GM12878 (cell line): ENCODE results near the gene HMG20B. TPM values are rescaled to one million over a fixed set of nuclear protein-coding genes. Genes with fewer than 3 reads are reported as not detected.

ENCODE experiments used
- ATAC-seq: fragments of 200-7000 bp; cut with Tn5 transposase; 3 replicates; pipeline ENCODE4 v1.9.1; 2020; ENCODE audit warnings: mild to moderate bottlenecking, moderate library complexity
- BruUV-seq: library from RNA; stranded (reverse); fragments of 400-500 nt; replicated peaks from 2 replicates; lab custom pipeline; 2021; lab: Mats Ljungman, UMichigan
- CTCF ChIA-PET: fragments of 300-600 bp; sonication (Branson Sonifier 250); formaldehyde crosslinking; extraction: SDS; loops from one replicate; lab custom pipeline; 2021; ENCODE audit warnings: inconsistent platforms; lab: Yijun Ruan, JAX
- POLR2A ChIA-PET: fragments of 350-600 bp; formaldehyde crosslinking; extraction: SDS; loops from one replicate; lab custom pipeline; 2021; ENCODE audit warnings: inconsistent platforms; lab: Charles Lee
- RAD21 ChIA-PET: fragments of 300-600 bp; sonication (Branson Sonifier 250); formaldehyde crosslinking; loops from one replicate; lab custom pipeline; 2023; ENCODE audit warnings: antibody characterized with exemption; ENCODE audit not compliant: unreplicated experiment; lab: Charles Lee
- SMC1A ChIA-PET: fragments of 300-600 bp; sonication (Branson Sonifier 250); formaldehyde crosslinking; loops from one replicate; lab custom pipeline; 2023; ENCODE audit not compliant: unreplicated experiment, uncharacterized antibody; lab: Charles Lee
- DNase-seq: peaks from one replicate; pipeline ENCODE4 v3.0.0-alpha.2; 2011; ENCODE audit warnings: low read depth, low spot score
- FAIRE-seq: peaks from 3 replicates; lab custom pipeline; 2011; peaks lifted over from hg19 to GRCh38; lab: Jason Lieb, UNC
- H2AFZ ChIP-seq: 2 replicates; pipeline ENCODE4 v1.6.0; 2011; ENCODE audit warnings: low read depth, low read length, control low read depth; ENCODE audit not compliant: control insufficient read depth
- H3K27ac ChIP-seq: 2 replicates; pipeline ENCODE4 v1.5.1; 2011; ENCODE audit warnings: control low read depth; ENCODE audit not compliant: control insufficient read depth, insufficient read depth
- H3K27me3 ChIP-seq, 2 experiments: replicated peaks in 1 of 2; 2 replicates each; pipeline versions ENCODE4 v1.6.0 to v1.6.1; 2011; ENCODE audit warnings: low read length in 1 of 2; ENCODE audit not compliant: control insufficient read depth in 2 of 2, insufficient read depth in 2 of 2
- H3K36me3 ChIP-seq, 2 experiments: 2 replicates each; pipeline ENCODE4 v1.5.1; 2011; ENCODE audit warnings: low read length in 1 of 2; ENCODE audit not compliant: control insufficient read depth in 2 of 2, insufficient read depth in 2 of 2
- H3K4me1 ChIP-seq: 2 replicates; pipeline ENCODE4 v1.6.1; 2011; ENCODE audit warnings: mild to moderate bottlenecking, low read length, moderate library complexity, mixed read lengths; ENCODE audit not compliant: control insufficient read depth, insufficient read depth
- H3K4me2 ChIP-seq: 2 replicates; pipeline ENCODE4 v1.6.0; 2011; ENCODE audit warnings: control low read depth; ENCODE audit not compliant: control insufficient read depth, insufficient read depth
- H3K4me3 ChIP-seq: fragments of 200-600 bp; sonication (generic); 2 replicates; pipeline ENCODE4 v1.5.1; 2016
- H3K79me2 ChIP-seq: 2 replicates; pipeline ENCODE4 v1.6.0; 2011; ENCODE audit warnings: low read length; ENCODE audit not compliant: control insufficient read depth, insufficient read depth
- H3K9ac ChIP-seq: 2 replicates; pipeline ENCODE4 v1.8.0; 2011; ENCODE audit warnings: low read length, control low read depth, mixed read lengths; ENCODE audit not compliant: control insufficient read depth, insufficient read depth
- H3K9me3 ChIP-seq: replicated peaks from 3 replicates; pipeline ENCODE4 v1.5.1; 2011; ENCODE audit warnings: mild to moderate bottlenecking, low read length; ENCODE audit not compliant: control insufficient read depth, insufficient read depth
- H4K20me1 ChIP-seq: 2 replicates; pipeline ENCODE4 v1.6.0; 2011; ENCODE audit not compliant: control insufficient read depth, insufficient read depth
- BHLHE40 ChIP-seq, 2 experiments: fragments of 450-650 bp in 1 of 2; IDR thresholded peaks; 2 replicates each; pipeline ENCODE4 v1.6.1; 2011 to 2017; ENCODE audit warnings: low read depth in 2 of 2, borderline replicate concordance in 1 of 2, improper control_type of control experiment in 1 of 2, low read length in 1 of 2, mild to moderate bottlenecking in 1 of 2
- HDAC2 ChIP-seq: fragments of 200-600 bp; sonication (generic); IDR thresholded peaks from 2 replicates; pipeline ENCODE4 v1.6.1; 2017
- IRF4 ChIP-seq: IDR thresholded peaks from 2 replicates; pipeline ENCODE4 v1.6.1; 2011; ENCODE audit warnings: low read depth, low read length
- NFYB ChIP-seq: IDR thresholded peaks from 2 replicates; pipeline ENCODE4 v1.6.1; 2011; ENCODE audit warnings: low read depth, mild to moderate bottlenecking, low read length, improper control_type of control experiment, moderate library complexity; ENCODE audit not compliant: insufficient read depth
- SMARCA5 ChIP-seq: fragments of 450-650 bp; IDR thresholded peaks from 2 replicates; pipeline ENCODE4 v1.6.1; 2017; ENCODE audit warnings: mild to moderate bottlenecking
- ZNF24 ChIP-seq: fragments of 450-650 bp; IDR thresholded peaks from 2 replicates; pipeline ENCODE4 v1.6.1; 2017; ENCODE audit warnings: antibody characterized with exemption, mild to moderate bottlenecking
- WGBS: methylation state at CpG from one replicate; pipeline ENCODE4 v1.1.6; 2016; ENCODE audit warnings: low lambda C conversion rate; ENCODE audit not compliant: insufficient replicate concordance, insufficient coverage; ENCODE audit errors: missing lambda C conversion rate; 5-methylcytosine and 5-hydroxymethylcytosine counted together
- in situ Hi-C: fragments of 300-500 bp; cut with MboI; formaldehyde crosslinking; loops from 9 replicates; pipeline ENCODE4 v1.14.3; 2018; ENCODE audit warnings: mixed read lengths
- intact Hi-C: fragments of 100-400 bp; cut with micrococcal nuclease; formaldehyde crosslinking; loops from one replicate; pipeline ENCODE4 v1.14.2; 2022; ENCODE audit not compliant: unreplicated experiment
- polyA plus RNA-seq, 11 experiments: library from polyadenylated mRNA; depleted of rRNA in 4 of 11; unstranded in 6 of 11; stranded (reverse) in 5 of 11; fragments of >200 nt; fragmentation: Nextera tagmentation in 4 of 11; fragmentation: Illumina TruSeq in 1 of 11; extraction: Ambion mirVana in 4 of 11; extraction: Trizol in 1 of 11; gene quantifications; 1 replicate in 1 of 11; 2 replicates in 10 of 11; pipeline versions ENCODE4 v1.2.1 to v1.2.3, GENCODE V29; 2011 to 2016; ENCODE audit warnings: inconsistent platforms in 2 of 11, missing spikeins in 2 of 11, low read depth in 1 of 11
- total RNA-seq, 4 experiments: library from RNA; depleted of rRNA in 3 of 4; stranded (reverse); fragments of >200 nt in 3 of 4; fragmentation: Illumina TruSeq in 1 of 4; extraction: Trizol in 1 of 4; gene quantifications; 2 replicates each; pipeline versions ENCODE4 v1.2.1 to v1.2.3, GENCODE V29; 2013 to 2021
- TF ChIP-seq, protein P1 (sequence below), 3 experiments: IDR thresholded peaks in 2 of 3; conservative IDR thresholded peaks in 1 of 3; 2 replicates each; pipeline ENCODE4 v1.5.1; 2011; ENCODE audit warnings: low read depth in 3 of 3, low read length in 3 of 3, mild to moderate bottlenecking in 3 of 3, control low read depth in 2 of 3, moderate library complexity in 2 of 3, inconsistent platforms in 1 of 3, mixed read lengths in 1 of 3; ENCODE audit not compliant: control insufficient read depth in 2 of 3, insufficient read depth in 1 of 3; ENCODE audit errors: extremely low read depth in 1 of 3
- TF ChIP-seq, protein P2 (sequence below): fragments of 450-650 bp; formaldehyde crosslinking; IDR thresholded peaks from 2 replicates; pipeline ENCODE4 v1.5.0; 2022; ENCODE audit warnings: mild to moderate bottlenecking, missing genetic modification characterization
- TF ChIP-seq, protein P3 (sequence below): fragments of 450-650 bp; IDR thresholded peaks from 2 replicates; pipeline ENCODE4 v1.6.1; 2016; ENCODE audit warnings: mild to moderate bottlenecking
- TF ChIP-seq, protein P4 (sequence below): IDR thresholded peaks from 2 replicates; pipeline ENCODE4 v1.6.1; 2012; ENCODE audit warnings: low read depth, low read length, improper control_type of control experiment
- TF ChIP-seq, protein P5 (sequence below): IDR thresholded peaks from 2 replicates; pipeline ENCODE4 v1.6.1; 2012; ENCODE audit warnings: low read depth, low read length, improper control_type of control experiment

The HMG20B gene
- total and polyA plus RNA-seq, 10 of the 15 experiments (the other 5 are each of a cell fraction or from before 2014, with no cell fraction given) = 0.37 to 92.7 (median 47.0) TPM

DNA sequence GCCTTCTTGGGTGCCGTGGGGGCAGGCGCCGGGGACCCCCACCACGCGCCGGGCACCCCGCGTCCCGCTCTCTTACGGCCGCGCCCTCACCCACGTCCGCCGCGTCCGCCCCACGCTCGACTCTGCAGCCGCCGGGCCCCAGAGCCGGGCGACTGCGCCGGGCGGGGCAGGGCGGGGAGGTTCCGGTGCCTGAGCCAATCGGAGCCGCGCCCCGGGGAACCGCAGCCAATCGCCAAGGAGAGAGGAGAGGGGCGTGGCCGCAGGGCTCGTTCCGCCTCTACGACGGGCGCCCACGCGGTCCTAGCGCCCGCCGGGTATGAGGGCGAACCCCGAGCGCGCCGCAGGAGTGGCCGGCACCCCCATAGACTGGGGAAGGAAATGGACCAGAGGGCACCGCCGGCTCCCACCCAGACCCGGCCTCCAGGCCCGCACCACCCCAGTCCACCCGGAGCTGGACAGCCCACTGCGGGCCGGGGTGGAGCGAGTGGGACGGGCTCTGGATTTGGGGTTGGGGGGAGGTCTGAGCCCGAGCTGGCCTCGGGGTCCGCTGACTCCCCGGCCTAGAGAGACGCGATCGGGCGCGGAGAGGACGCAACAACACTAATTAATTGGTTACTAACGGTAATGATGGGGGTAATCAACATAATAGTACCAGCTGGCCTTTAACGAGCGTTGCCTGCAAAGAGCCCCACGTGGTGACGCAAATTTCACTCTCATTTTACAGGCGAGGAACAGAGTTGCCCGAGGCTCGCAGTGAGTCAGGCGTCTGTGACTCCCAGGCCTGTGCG, 15.1 kb upstream of the HMG20B start, which contains the start of gene MFSD12 (continued):
- TF ChIP-seq, protein P1, sequence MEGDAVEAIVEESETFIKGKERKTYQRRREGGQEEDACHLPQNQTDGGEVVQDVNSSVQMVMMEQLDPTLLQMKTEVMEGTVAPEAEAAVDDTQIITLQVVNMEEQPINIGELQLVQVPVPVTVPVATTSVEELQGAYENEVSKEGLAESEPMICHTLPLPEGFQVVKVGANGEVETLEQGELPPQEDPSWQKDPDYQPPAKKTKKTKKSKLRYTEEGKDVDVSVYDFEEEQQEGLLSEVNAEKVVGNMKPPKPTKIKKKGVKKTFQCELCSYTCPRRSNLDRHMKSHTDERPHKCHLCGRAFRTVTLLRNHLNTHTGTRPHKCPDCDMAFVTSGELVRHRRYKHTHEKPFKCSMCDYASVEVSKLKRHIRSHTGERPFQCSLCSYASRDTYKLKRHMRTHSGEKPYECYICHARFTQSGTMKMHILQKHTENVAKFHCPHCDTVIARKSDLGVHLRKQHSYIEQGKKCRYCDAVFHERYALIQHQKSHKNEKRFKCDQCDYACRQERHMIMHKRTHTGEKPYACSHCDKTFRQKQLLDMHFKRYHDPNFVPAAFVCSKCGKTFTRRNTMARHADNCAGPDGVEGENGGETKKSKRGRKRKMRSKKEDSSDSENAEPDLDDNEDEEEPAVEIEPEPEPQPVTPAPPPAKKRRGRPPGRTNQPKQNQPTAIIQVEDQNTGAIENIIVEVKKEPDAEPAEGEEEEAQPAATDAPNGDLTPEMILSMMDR (IDR thresholded peaks at IDR 0.05 in 2 of 3, conservative IDR thresholded peaks at IDR 0.05 in 1 of 3; ENCODE audit: control insufficient read depth in 2 of 3, extremely low read depth in 1 of 3, insufficient read depth in 1 of 3, low read depth in 3 of 3, low read length in 3 of 3) = no peak

DNA sequence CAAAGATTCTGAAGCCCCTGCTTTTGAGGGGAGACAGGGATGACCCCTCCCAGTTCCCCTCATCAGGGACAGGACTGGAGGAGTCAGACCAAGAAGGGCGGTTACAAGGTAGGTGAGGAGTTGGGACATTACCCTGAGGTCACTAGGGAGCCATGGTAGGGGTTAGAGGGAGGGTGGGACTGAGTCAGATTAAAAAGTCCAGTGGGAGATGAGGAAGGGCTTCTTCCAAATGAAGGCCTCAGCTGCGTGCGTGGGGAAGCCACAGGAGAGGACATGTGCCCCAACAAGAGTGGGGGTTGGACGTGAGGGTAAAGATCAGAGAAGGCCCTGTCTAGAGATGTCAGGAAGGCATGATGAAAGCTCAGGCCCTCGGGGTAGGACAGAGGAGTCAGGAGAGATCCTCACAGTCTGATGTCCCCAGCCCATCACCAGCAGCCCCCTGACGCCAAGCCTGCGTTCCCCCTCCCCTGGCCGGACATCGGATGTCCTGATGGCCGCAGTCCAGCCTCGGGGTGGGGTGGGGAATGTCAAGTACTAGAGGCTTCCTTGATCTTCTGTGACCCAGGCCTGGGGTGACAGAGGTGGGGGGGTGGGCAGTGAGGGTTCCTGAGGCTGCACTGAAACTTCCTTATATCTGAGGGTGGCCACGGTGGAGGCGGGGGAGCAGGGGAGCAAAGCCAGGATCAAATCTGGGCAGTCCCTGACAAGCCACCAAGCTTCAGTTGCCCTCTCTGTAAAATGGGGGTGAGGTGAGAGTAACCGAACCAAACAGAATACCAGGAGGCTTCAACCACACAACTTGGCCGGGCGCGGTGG, 8.8 kb upstream of the HMG20B start:
- Histone ChIP-seq H3K27me3 (no peaks in the 10 kb centered on the region), H4K20me1 (no peaks in the 10 kb centered on the region), H3K36me3 (no peaks in the 10 kb centered on the region), H3K4me1 (no peaks in the 10 kb centered on the region; the same call in 1 of the 2 replicates), H3K9ac (no peak overlapping the region), H3K4me2 (no peak overlapping the region), H3K4me3 (no peak overlapping the region), H3K79me2 (no peaks in the 10 kb centered on the region), H3K9me3 (no peaks in the 10 kb centered on the region), H2AFZ (no peak overlapping the region), H3K27ac (no peak overlapping the region)
- ChIA-PET POLR2A (interaction anchor here (0.6 kb wide), 1 partner anchor 24 kb away, joined by 3 read pairs; no protein-coding TSS in a partner anchor), SMC1A (no interaction called here), RAD21 (no interaction called here), CTCF (interaction anchor here (0.6 kb wide), 1 partner anchor 8 kb away, joined by 3 read pairs; no protein-coding TSS in a partner anchor)
- intact Hi-C loops = no loop called here
- ATAC-seq (no peak), FAIRE-seq (no peak), DNase-seq (no peak)
- no TSS peak for BruUV-seq
- in situ Hi-C loops = no loop called here
- 76% methylated on average over 17 of the region's 17 CpGs for WGBS
- TF ChIP-seq SMARCA5 = no peak
- TF ChIP-seq NFYB = no peak
- TF ChIP-seq, protein P2, sequence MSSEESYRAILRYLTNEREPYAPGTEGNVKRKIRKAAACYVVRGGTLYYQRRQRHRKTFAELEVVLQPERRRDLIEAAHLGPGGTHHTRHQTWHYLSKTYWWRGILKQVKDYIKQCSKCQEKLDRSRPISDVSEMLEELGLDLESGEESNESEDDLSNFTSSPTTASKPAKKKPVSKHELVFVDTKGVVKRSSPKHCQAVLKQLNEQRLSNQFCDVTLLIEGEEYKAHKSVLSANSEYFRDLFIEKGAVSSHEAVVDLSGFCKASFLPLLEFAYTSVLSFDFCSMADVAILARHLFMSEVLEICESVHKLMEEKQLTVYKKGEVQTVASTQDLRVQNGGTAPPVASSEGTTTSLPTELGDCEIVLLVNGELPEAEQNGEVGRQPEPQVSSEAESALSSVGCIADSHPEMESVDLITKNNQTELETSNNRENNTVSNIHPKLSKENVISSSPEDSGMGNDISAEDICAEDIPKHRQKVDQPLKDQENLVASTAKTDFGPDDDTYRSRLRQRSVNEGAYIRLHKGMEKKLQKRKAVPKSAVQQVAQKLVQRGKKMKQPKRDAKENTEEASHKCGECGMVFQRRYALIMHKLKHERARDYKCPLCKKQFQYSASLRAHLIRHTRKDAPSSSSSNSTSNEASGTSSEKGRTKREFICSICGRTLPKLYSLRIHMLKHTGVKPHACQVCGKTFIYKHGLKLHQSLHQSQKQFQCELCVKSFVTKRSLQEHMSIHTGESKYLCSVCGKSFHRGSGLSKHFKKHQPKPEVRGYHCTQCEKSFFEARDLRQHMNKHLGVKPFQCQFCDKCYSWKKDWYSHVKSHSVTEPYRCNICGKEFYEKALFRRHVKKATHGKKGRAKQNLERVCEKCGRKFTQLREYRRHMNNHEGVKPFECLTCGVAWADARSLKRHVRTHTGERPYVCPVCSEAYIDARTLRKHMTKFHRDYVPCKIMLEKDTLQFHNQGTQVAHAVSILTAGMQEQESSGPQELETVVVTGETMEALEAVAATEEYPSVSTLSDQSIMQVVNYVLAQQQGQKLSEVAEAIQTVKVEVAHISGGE (CRISPR knock-in tag) = no peak
- TF ChIP-seq ZNF24 = no peak
- TF ChIP-seq, protein P3, sequence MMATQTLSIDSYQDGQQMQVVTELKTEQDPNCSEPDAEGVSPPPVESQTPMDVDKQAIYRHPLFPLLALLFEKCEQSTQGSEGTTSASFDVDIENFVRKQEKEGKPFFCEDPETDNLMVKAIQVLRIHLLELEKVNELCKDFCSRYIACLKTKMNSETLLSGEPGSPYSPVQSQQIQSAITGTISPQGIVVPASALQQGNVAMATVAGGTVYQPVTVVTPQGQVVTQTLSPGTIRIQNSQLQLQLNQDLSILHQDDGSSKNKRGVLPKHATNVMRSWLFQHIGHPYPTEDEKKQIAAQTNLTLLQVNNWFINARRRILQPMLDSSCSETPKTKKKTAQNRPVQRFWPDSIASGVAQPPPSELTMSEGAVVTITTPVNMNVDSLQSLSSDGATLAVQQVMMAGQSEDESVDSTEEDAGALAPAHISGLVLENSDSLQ = no peak
- no peak for TF ChIP-seq HDAC2
- TF ChIP-seq, protein P4, sequence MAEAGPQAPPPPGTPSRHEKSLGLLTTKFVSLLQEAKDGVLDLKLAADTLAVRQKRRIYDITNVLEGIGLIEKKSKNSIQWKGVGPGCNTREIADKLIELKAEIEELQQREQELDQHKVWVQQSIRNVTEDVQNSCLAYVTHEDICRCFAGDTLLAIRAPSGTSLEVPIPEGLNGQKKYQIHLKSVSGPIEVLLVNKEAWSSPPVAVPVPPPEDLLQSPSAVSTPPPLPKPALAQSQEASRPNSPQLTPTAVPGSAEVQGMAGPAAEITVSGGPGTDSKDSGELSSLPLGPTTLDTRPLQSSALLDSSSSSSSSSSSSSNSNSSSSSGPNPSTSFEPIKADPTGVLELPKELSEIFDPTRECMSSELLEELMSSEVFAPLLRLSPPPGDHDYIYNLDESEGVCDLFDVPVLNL = no peak
- no peak for TF ChIP-seq BHLHE40 (IDR thresholded peaks at IDR 0.05; ENCODE audit: borderline replicate concordance in 1 of 2, low read depth in 2 of 2, low read length in 1 of 2)
- TF ChIP-seq IRF4 = no peak
- TF ChIP-seq, protein P5, sequence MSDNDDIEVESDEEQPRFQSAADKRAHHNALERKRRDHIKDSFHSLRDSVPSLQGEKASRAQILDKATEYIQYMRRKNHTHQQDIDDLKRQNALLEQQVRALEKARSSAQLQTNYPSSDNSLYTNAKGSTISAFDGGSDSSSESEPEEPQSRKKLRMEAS = no peak
